ENCODE measurements around the gene OSBPL3.

GRCh38 chr7:24825381-24825794 is 154.6 kb downstream of the OSBPL3 start:
- TF ChIP-seq EP300 (IDR thresholded peaks at IDR 0.05; ENCODE audit: borderline replicate concordance in 1 of 2, low read depth in 1 of 2, low read length in 1 of 2), result no peak
- no peak for TF ChIP-seq POLR2AphosphoS5 (IDR thresholded peaks at IDR 0.05; ENCODE audit: low read depth, low read length)

All from SK-N-SH (cell line).